Colon (tissue), 2 donors: ENCODE data around the gene C19orf67.

Experiments
- FAIRE-seq: peaks from 2 replicates; lab custom pipeline; 2012; peaks lifted over from hg19 to GRCh38; lab: Jason Lieb, UNC
- donor health status: control.
- donor health status: control.

C19orf67 gene

GRCh38 chr19:14085309-14085995 lies at the start of gene C19orf67:
C19orf67 (minus strand) TSS chr19:14085783; CDS start chr19:14085627, 156 bp downstream.
- FAIRE-seq = no peak

- FAIRE-seq = no peak
These were observed 49.8 kb upstream of the C19orf67 start for GRCh38 chr19:14135355-14135754.

GRCh38 chr19:14127929-14128509 lies 42.4 kb upstream of the C19orf67 start:
- FAIRE-seq = no peak

GRCh38 chr19:14127176-14127575 lies 41.6 kb upstream of the C19orf67 start:
- no peak for FAIRE-seq

GRCh38 chr19:14122924-14123323 lies 37.3 kb upstream of the C19orf67 start:
- FAIRE-seq = no peak

GRCh38 chr19:14120497-14120780 lies 34.9 kb upstream of the C19orf67 start:
- FAIRE-seq = no peak

GRCh38 chr19:14119644-14120496 lies 34.3 kb upstream of the C19orf67 start:
- no peak for FAIRE-seq

- no peak for FAIRE-seq
These were observed 33.6 kb upstream of the C19orf67 start for GRCh38 chr19:14119146-14119545.

GRCh38 chr19:14118165-14119051 lies 32.8 kb upstream of the C19orf67 start:
- no peak for FAIRE-seq

- no peak for FAIRE-seq
These were observed 32.1 kb upstream of the C19orf67 start, which contains the start of gene PRKACA for GRCh38 chr19:14117668-14118164. PRKACA (minus strand) TSS chr19:14117762; CDS start chr19:14117547, 215 bp downstream.

GRCh38 chr19:14116918-14117578 lies 31.5 kb upstream of the C19orf67 start:
- no peak for FAIRE-seq

GRCh38 chr19:14116525-14116917 lies 30.9 kb upstream of the C19orf67 start:
- FAIRE-seq = no peak

- FAIRE-seq = no peak
These were observed 30.2 kb upstream of the C19orf67 start for GRCh38 chr19:14115756-14116155.

- no peak for FAIRE-seq
These were observed 29.3 kb upstream of the C19orf67 start for GRCh38 chr19:14114854-14115253.

- FAIRE-seq = no peak
These were observed 28.9 kb upstream of the C19orf67 start for GRCh38 chr19:14114439-14114838.

GRCh38 chr19:14113762-14114414 lies 28.3 kb upstream of the C19orf67 start:
- no peak for FAIRE-seq

GRCh38 chr19:14112809-14113385 lies 27.3 kb upstream of the C19orf67 start:
- FAIRE-seq = no peak

- no peak for FAIRE-seq
These were observed 26.6 kb upstream of the C19orf67 start for GRCh38 chr19:14112051-14112808.

- no peak for FAIRE-seq
These were observed 25.9 kb upstream of the C19orf67 start for GRCh38 chr19:14111486-14111885.

- no peak for FAIRE-seq
These were observed 25.1 kb upstream of the C19orf67 start for GRCh38 chr19:14110650-14111049.
